IMR-90 (cell line): Measurements from ENCODE around the gene PDE4B. TPM values are rescaled to one million over a fixed set of nuclear protein-coding genes. Genes with fewer than 3 reads are reported as not detected.

Experiments used
- ATAC-seq: fragments of 200-7000 bp; cut with Tn5 transposase; 2 replicates; pipeline ENCODE4 v1.9.1; 2020; ENCODE audit warnings: low read depth, mild to moderate bottlenecking, moderate library complexity
- BruUV-seq: library from RNA; stranded (reverse); fragments of 400-500 nt; replicated peaks from 2 replicates; lab custom pipeline; 2021; lab: Mats Ljungman, UMichigan
- CTCF ChIA-PET: fragments of 300-600 bp; formaldehyde crosslinking; extraction: SDS; loops from one replicate; lab custom pipeline; 2021; ENCODE audit warnings: antibody characterized with exemption; lab: Yijun Ruan, JAX
- POLR2A ChIA-PET: fragments of 300-600 bp; sonication (Branson Sonifier 250); formaldehyde crosslinking; loops from one replicate; lab custom pipeline; 2022; ENCODE audit warnings: antibody characterized with exemption; ENCODE audit not compliant: unreplicated experiment; lab: Charles Lee
- DNase-seq: peaks from one replicate; pipeline ENCODE4 v3.0.0; 2013
- H2AFZ ChIP-seq: replicated peaks from 2 replicates; pipeline ENCODE3; 2013; ENCODE audit warnings: low read length, mild to moderate bottlenecking; ENCODE audit not compliant: poor library complexity
- H2AK5ac ChIP-seq: 2 replicates; pipeline ENCODE4 v1.6.1; 2013; ENCODE audit warnings: low read depth, low read length, inconsistent platforms
- H2AK9ac ChIP-seq: replicated peaks from 2 replicates; pipeline ENCODE3; 2013; ENCODE audit warnings: mild to moderate bottlenecking, low read depth, low read length, moderate library complexity; ENCODE audit not compliant: poor library complexity
- H2BK120ac ChIP-seq: 2 replicates; pipeline ENCODE4 v1.6.1; 2013; ENCODE audit warnings: low read depth, low read length, inconsistent platforms
- H2BK15ac ChIP-seq: 3 replicates; pipeline ENCODE4 v1.6.1; 2013; ENCODE audit warnings: low read depth, low read length, inconsistent platforms
- H2BK20ac ChIP-seq: 2 replicates; pipeline ENCODE4 v1.6.1; 2013; ENCODE audit warnings: low read depth, mild to moderate bottlenecking, inconsistent platforms, low read length, moderate library complexity
- H2BK5ac ChIP-seq: 2 replicates; pipeline ENCODE4 v1.6.1; 2013; ENCODE audit warnings: mild to moderate bottlenecking, low read depth, low read length, inconsistent platforms; ENCODE audit not compliant: poor library complexity, severe bottlenecking
- H3K14ac ChIP-seq: replicated peaks from 2 replicates; pipeline ENCODE4 v1.6.1; 2013; ENCODE audit warnings: low read depth, low read length, inconsistent platforms
- H3K18ac ChIP-seq: 2 replicates; pipeline ENCODE4 v1.6.1; 2013; ENCODE audit warnings: low read depth, low read length, control low read depth
- H3K23ac ChIP-seq: 2 replicates; pipeline ENCODE4 v1.6.1; 2013; ENCODE audit warnings: low read depth, low read length, inconsistent platforms
- H3K27ac ChIP-seq: 2 replicates; pipeline ENCODE4 v1.5.1; 2013; ENCODE audit warnings: mild to moderate bottlenecking, control low read depth, low read length; ENCODE audit not compliant: insufficient read depth
- H3K27me3 ChIP-seq: 2 replicates; pipeline ENCODE4 v1.6.1; 2013; ENCODE audit warnings: low read length; ENCODE audit not compliant: control insufficient read depth, insufficient read depth
- H3K36me3 ChIP-seq: 2 replicates; pipeline ENCODE4 v1.6.1; 2013; ENCODE audit warnings: low read length, mixed read lengths; ENCODE audit not compliant: control insufficient read depth, insufficient read depth
- H3K4ac ChIP-seq: 2 replicates; pipeline ENCODE4 v1.6.1; 2013; ENCODE audit warnings: low read depth, low read length, inconsistent platforms
- H3K4me1 ChIP-seq: 2 replicates; pipeline ENCODE4 v1.6.1; 2013; ENCODE audit warnings: low read length, mixed read lengths; ENCODE audit not compliant: control insufficient read depth, insufficient read depth
- H3K4me2 ChIP-seq: 2 replicates; pipeline ENCODE4 v1.6.1; 2013; ENCODE audit warnings: low read depth, mild to moderate bottlenecking, control low read depth, low read length, moderate library complexity
- H3K4me3 ChIP-seq: 2 replicates; pipeline ENCODE4 v1.5.1; 2013; ENCODE audit warnings: low read depth, mild to moderate bottlenecking, control low read depth, low read length, moderate library complexity; ENCODE audit not compliant: insufficient read depth
- H3K56ac ChIP-seq: 2 replicates; pipeline ENCODE4 v1.6.1; 2013; ENCODE audit warnings: low read length, inconsistent platforms; ENCODE audit not compliant: insufficient read depth; ENCODE audit errors: extremely low read depth
- H3K79me1 ChIP-seq, 2 experiments: 2 replicates each; pipeline ENCODE4 v1.6.1; 2013; ENCODE audit warnings: low read length in 2 of 2, inconsistent platforms in 1 of 2, low read depth in 1 of 2
- H3K9ac ChIP-seq: 2 replicates; pipeline ENCODE4 v1.6.1; 2013; ENCODE audit warnings: low read depth, low read length, control low read depth
- H3K9me1 ChIP-seq: 2 replicates; pipeline ENCODE4 v1.6.1; 2013; ENCODE audit warnings: low read length, inconsistent platforms; ENCODE audit not compliant: insufficient read depth
- H3K9me3 ChIP-seq: 2 replicates; pipeline ENCODE4 v1.6.1; 2013; ENCODE audit warnings: low read length; ENCODE audit not compliant: control insufficient read depth, insufficient read depth
- H4K20me1 ChIP-seq: 2 replicates; pipeline ENCODE4 v1.6.1; 2013; ENCODE audit warnings: low read length, inconsistent platforms; ENCODE audit not compliant: insufficient read depth
- H4K5ac ChIP-seq: 2 replicates; pipeline ENCODE4 v1.6.1; 2013; ENCODE audit warnings: mild to moderate bottlenecking, low read depth, low read length, control low read depth
- H4K8ac ChIP-seq, 2 experiments: 2 replicates each; pipeline ENCODE4 v1.6.1; 2013; ENCODE audit warnings: low read depth in 2 of 2, low read length in 2 of 2, control low read depth in 1 of 2, inconsistent platforms in 1 of 2
- H4K91ac ChIP-seq: 2 replicates; pipeline ENCODE4 v1.6.1; 2013; ENCODE audit warnings: low read depth, low read length, inconsistent platforms; ENCODE audit not compliant: insufficient read depth
- BHLHE40 ChIP-seq: fragments of 150-350 bp; IDR thresholded peaks from 2 replicates; pipeline ENCODE4 v1.6.1; 2016; ENCODE audit warnings: mild to moderate bottlenecking, low read depth, low read length
- CEBPB ChIP-seq: IDR thresholded peaks from 2 replicates; pipeline ENCODE4 v1.6.1; 2012; ENCODE audit warnings: low read depth, low read length, improper control_type of control experiment
- CHD1 ChIP-seq: IDR thresholded peaks from 2 replicates; pipeline ENCODE4 v1.6.1; 2012; ENCODE audit warnings: low read depth, low read length, improper control_type of control experiment
- FOS ChIP-seq: fragments of 150-350 bp; IDR thresholded peaks from 2 replicates; pipeline ENCODE4 v1.6.1; 2016; ENCODE audit warnings: low read depth, low read length
- MAFK ChIP-seq: IDR thresholded peaks from 2 replicates; pipeline ENCODE4 v1.6.1; 2012; ENCODE audit warnings: low read depth, low read length, improper control_type of control experiment
- MAZ ChIP-seq: IDR thresholded peaks from 2 replicates; pipeline ENCODE4 v1.6.1; 2012; ENCODE audit warnings: low read depth, mild to moderate bottlenecking, low read length, improper control_type of control experiment, moderate library complexity, borderline replicate concordance
- MXI1 ChIP-seq: IDR thresholded peaks from 2 replicates; pipeline ENCODE4 v1.6.1; 2012; ENCODE audit warnings: low read depth, mild to moderate bottlenecking, low read length, moderate library complexity, borderline replicate concordance
- RAD21 ChIP-seq: IDR thresholded peaks from 2 replicates; pipeline ENCODE4 v1.6.1; 2012; ENCODE audit warnings: low read length, improper control_type of control experiment
- RCOR1 ChIP-seq: IDR thresholded peaks from 2 replicates; pipeline ENCODE4 v1.6.1; 2012; ENCODE audit warnings: mild to moderate bottlenecking, low read length, improper control_type of control experiment; ENCODE audit not compliant: insufficient replicate concordance
- SMC3 ChIP-seq: fragments of 150-350 bp; IDR thresholded peaks from 2 replicates; pipeline ENCODE4 v1.6.1; 2016; ENCODE audit warnings: low read depth, mild to moderate bottlenecking, antibody characterized with exemption, low read length, moderate library complexity
- WGBS, 2 experiments: methylation state at CpG; one replicate each; pipeline versions ENCODE4 v1.1.5 to v1.1.7; 2013; ENCODE audit warnings: missing lambda C conversion rate in 2 of 2; ENCODE audit not compliant: insufficient read length in 1 of 2; ENCODE audit errors: extremely low coverage in 2 of 2; 5-methylcytosine and 5-hydroxymethylcytosine counted together
- dilution Hi-C: fragments of 300-500 bp; cut with HindIII; formaldehyde crosslinking; loops from one replicate; pipeline ENCODE4 v1.14.3; 2018; ENCODE audit warnings: low sequenced_read_pairs; ENCODE audit not compliant: unreplicated experiment
- in situ Hi-C: fragments of 300-500 bp; cut with MboI; formaldehyde crosslinking; loops from 3 replicates; pipeline ENCODE4 v1.14.3; 2019; ENCODE audit warnings: low sequenced_read_pairs, inconsistent platforms, mixed read lengths
- intact Hi-C: fragments of 100-400 bp; cut with micrococcal nuclease; formaldehyde crosslinking; loops from 2 replicates; pipeline ENCODE4 v1.10.0; 2022
- polyA plus RNA-seq, 3 experiments: library from polyadenylated mRNA; depleted of rRNA; stranded (reverse); fragments of >200 nt; gene quantifications; 2 replicates each; pipeline ENCODE4 v1.2.3, GENCODE V29; 2012; ENCODE audit warnings: low replicate concordance in 1 of 3
- total RNA-seq: library from RNA; depleted of rRNA; stranded (reverse); fragments of >200 nt; gene quantifications from 2 replicates; pipeline ENCODE4 v1.2.3, GENCODE V29; 2012

The PDE4B gene
- total and polyA plus RNA-seq, 2 of the 4 experiments (the other 2 are of a cell fraction), result 5.8 to 21.3 TPM

DNA sequence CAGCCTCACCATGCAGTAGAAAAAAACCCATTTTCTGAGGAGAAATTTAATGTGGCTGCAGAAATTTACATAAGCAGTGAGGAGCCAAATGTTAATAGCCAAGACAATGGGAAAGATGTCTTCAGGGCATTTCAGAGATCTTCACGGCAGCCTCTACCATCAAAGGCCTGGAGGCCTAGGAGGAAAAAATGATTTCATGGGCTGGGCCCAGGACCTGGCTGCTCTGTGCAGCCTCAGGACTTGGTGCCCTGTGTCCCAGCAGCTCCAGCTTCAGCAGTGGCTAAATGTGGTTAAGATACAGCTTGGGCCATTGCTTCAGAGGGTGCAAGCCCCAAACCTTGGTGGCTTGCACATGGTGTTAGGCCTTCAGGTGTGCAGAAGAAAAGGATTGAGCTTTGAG, 48.0 kb upstream of the PDE4B start:
- Histone ChIP-seq H2BK20ac (no peak overlapping the region), H3K4me2 (no peak overlapping the region), H2AK5ac (no peak overlapping the region), H4K5ac (no peak overlapping the region), H4K8ac (no peak overlapping the region), H2BK15ac (no peak overlapping the region), H3K18ac (no peak overlapping the region), H3K14ac (no peak overlapping the region), H3K23ac (no peak overlapping the region), H3K27me3 (no peaks in the 10 kb centered on the region), H2AFZ (no peak overlapping the region), H3K4ac (no peak overlapping the region), H3K4me3 (no peak overlapping the region), H4K20me1 (no peaks in the 10 kb centered on the region), H3K79me1 (no peaks in the 10 kb centered on the region), H2BK120ac (no peak overlapping the region), H3K4me1 (no peaks in the 10 kb centered on the region), H4K91ac (no peak overlapping the region), H2BK5ac (no peak overlapping the region), H3K9me3 (peaks cover 9% of the 10 kb centered on the region; the same call in 1 of the 2 replicates), H2AK9ac (no peak overlapping the region), H3K9me1 (no peaks in the 10 kb centered on the region), H3K9ac (no peak overlapping the region), H3K27ac (no peak overlapping the region), H3K36me3 (no peaks in the 10 kb centered on the region), H3K56ac (no peak overlapping the region)
- dilution Hi-C loops, result no loop called here
- intact Hi-C loops, result no loop called here
- ChIA-PET CTCF (no interaction called here), POLR2A (no interaction called here)
- no peak for DNase-seq
- in situ Hi-C loops, result loop anchor here (25.0 kb wide), 1 partner anchor 493 kb away; no protein-coding TSS in a partner anchor
- BruUV-seq, result no TSS peak
- WGBS, 2 experiments, result 100% methylated on average over 1 of the region's 1 CpG; no CpG with 5 or more reads in 1 of the 2 experiments
- ATAC-seq, result no peak
- TF ChIP-seq MAFK (no peak), CEBPB (no peak), MXI1 (no peak), SMC3 (no peak), CHD1 (no peak), RAD21 (no peak), MAZ (no peak), FOS (no peak), BHLHE40 (no peak), RCOR1 (no peak)
